GM12875 (cell line): ENCODE measurements around the gene EIF2B5.

Source experiments
- H3K4me3 ChIP-seq: one replicate; pipeline ENCODE4 v1.5.1; 2011; ENCODE audit warnings: low read depth, low read length, control low read depth
- CTCF ChIP-seq: IDR thresholded peaks from 2 replicates; pipeline ENCODE4 v1.5.1; 2011; ENCODE audit warnings: low read depth, mild to moderate bottlenecking, control low read depth, inconsistent platforms, low read length, moderate library complexity, borderline replicate concordance; ENCODE audit not compliant: insufficient read depth

EIF2B5 gene

DNA sequence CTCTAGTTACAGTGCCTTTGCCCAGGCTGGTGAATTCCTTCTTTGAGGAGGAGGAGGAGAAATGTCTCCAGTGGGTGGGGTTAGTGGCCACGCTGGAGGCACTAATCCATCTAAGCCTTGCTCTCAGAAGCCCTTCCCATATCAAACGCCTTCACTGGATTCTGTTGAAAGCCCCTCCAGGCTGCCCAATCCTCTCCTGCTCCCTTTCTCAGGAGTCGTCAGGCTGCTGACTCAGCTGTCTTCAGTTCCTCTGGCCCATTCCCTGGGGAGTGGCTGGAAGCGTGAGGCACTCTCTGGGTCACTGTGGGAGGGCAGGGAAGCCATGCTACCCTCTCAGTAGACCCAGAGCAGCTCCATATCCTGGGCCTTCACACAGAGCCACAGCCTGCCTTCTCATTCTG is 42.2 kb downstream of the EIF2B5 start:
- H3K4me3 ChIP-seq = no peak overlapping the region
- no peak for TF ChIP-seq CTCF

DNA sequence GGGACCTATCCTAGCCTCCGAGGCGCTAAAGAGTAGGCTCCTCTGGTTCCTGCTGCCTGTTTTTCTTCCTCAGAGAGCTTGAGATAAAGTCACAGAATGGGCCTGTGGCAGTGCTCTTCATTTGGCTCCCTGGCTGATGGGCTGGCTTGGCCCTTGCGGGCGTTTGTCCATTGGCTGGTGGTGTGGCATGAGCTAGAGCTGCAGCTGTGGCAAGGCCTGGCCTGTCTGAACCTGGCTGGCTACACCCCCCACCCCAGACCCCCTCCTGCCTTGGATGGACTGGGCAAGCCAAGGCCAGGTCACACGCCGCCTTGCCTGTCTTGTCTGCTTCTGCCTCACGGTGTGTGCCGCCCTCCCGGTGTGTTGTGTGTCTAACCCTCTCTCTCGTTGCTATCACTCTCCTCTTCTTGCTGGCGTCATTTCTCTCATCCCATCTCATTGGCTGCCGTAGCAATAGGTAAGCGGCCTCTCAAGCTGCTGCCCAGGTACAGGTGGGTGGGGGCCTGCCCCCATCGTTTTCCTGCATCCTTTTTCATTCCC is 42.7 kb downstream of the EIF2B5 start:
- H3K4me3 ChIP-seq = no peak overlapping the region
- no peak for TF ChIP-seq CTCF

DNA sequence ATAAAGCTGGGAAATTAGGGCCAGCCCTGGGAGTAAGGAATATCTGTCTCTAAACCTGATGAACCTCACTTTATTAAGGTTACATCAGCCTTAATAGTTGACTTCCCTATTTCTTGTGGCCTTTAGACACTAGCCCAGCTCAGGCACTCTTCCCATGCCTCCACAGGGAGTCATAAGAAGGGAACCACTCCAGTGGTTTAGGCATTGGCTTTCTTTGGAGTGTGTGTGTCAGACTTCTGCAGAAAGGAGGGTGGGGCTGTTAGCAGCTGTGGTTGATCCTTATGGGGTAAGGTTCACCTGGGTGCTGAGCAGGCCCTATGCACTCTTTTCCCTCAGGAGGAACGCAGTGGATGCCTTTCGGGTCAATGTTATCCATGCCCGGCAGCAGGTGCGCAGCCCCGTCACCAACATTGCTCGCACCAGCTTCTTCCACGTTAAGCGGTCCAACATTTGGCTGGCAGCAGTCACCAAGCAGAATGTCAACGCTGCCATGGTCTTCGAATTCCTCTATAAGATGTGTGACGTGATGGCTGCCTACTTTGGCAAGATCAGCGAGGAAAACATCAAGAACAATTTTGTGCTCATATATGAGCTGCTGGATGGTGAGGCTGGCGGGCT is 43.5 kb downstream of the EIF2B5 start:
- TF ChIP-seq CTCF = no peak
- no peak overlapping the region for H3K4me3 ChIP-seq

DNA sequence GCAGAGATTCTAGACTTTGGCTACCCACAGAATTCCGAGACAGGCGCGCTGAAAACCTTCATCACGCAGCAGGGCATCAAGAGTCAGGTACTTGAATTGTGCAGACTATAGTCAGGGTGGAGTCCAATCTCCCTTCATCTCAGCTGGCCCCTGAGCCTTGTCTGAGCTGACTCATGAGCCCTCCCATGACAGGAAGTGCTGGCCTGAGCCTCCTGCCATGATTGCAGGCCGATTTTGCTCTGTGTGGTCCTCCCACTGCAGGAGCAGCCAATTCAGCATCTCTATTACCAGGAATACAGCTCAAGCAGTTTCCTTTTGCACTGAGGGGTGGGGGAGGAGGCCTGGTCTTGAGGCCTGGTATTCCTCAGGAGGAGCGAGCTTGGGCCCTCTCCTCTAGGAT is 45.0 kb downstream of the EIF2B5 start:
- H3K4me3 ChIP-seq = no peak overlapping the region
- no peak for TF ChIP-seq CTCF

DNA sequence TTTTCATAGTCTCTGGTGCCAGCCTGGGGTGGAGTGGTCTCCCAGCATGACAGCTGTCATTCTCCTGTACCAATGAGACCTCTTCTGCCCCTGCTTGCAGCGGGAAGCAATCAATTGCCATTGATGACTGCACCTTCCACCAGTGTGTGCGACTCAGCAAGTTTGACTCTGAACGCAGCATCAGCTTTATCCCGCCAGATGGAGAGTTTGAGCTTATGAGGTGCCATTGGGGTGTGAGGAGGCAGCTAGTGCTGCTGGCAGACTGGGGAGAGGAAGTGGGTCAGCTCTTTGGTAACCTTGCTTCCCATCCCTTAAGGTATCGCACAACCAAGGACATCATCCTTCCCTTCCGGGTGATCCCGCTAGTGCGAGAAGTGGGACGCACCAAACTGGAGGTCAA is 46.4 kb downstream of the EIF2B5 start:
- no peak overlapping the region for H3K4me3 ChIP-seq
- no peak for TF ChIP-seq CTCF

GRCh38 chr3:184183679-184184078 is 48.5 kb downstream of the EIF2B5 start:
- TF ChIP-seq CTCF = no peak
- H3K4me3 ChIP-seq = no peak overlapping the region

- H3K4me3 ChIP-seq = no peak overlapping the region
- TF ChIP-seq CTCF = no peak
These were observed 49.5 kb downstream of the EIF2B5 start for GRCh38 chr3:184184546-184185230.
